ENCODE data around the gene IGFN1. TPM values are rescaled to one million over a fixed set of nuclear protein-coding genes. Genes with fewer than 3 reads are reported as not detected.

The IGFN1 gene
- total and polyA plus RNA-seq, 2 experiments from 2014 or later = not detected

DNA sequence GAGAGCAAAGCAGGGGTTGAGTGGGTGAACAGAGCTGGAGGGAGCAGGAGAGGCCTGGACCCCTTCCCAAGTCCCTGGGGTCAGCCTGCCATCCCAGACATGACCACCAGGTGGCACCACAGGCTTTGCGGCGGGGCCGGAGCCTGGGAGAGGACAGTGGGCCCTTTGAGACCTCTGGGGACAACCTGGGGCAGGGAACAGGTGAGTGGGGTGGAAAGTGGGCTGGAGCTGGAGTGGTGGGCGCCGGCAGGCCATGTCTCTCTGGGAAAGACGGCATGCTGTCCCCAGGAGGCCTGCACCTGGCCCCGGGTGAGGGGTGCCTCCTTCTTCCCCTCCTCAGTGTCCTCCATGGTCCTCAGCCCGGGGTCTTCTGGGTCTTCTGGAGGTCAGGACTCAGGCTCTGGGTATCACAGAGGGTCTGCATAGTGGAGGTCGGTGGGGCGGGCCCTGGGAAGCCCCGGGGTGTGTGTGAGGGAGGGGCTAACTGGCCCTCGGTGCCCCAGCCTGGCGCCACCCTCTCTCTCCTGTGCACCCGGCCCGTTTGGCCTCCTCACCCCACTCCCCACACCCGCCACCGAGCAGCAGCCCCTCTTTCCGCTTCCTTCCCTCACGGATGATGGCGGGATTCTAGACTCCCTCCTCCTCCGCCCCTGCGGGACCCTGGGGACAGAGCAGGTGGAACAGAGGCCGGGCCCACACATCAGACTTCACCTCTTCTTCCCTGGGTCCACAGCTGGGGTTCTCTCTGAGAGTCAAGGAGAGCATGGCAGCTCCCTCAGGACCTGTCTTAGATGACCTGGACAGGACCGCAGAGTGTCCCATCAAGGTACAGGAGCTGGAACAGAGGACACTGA is 64.2 kb downstream of the IGFN1 start:
- H4K20me1 ChIP-seq (replicated peaks; ENCODE audit: insufficient read depth) = no peaks in the 10 kb centered on the region
- Mint-ChIP-seq H3K27ac (no peak overlapping the region), H3K4me1 (peaks cover 2% of the 10 kb centered on the region; the same call in 2 of the 3 replicates), H3K4me3 (no peak overlapping the region), H3K36me3 (ENCODE audit: low read depth) (no peaks in the 10 kb centered on the region), H3K9me3 (peaks cover 3% of the 10 kb centered on the region; the same call in 2 of the 3 replicates), H3K27me3 (ENCODE audit: insufficient read depth, low read depth, poor library complexity) (peaks cover 4% of the 10 kb centered on the region)
- TF ChIP-seq, protein P1, sequence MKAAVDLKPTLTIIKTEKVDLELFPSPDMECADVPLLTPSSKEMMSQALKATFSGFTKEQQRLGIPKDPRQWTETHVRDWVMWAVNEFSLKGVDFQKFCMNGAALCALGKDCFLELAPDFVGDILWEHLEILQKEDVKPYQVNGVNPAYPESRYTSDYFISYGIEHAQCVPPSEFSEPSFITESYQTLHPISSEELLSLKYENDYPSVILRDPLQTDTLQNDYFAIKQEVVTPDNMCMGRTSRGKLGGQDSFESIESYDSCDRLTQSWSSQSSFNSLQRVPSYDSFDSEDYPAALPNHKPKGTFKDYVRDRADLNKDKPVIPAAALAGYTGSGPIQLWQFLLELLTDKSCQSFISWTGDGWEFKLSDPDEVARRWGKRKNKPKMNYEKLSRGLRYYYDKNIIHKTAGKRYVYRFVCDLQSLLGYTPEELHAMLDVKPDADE (IDR thresholded peaks at IDR 0.05) = no peak
- TF ChIP-seq REST (IDR thresholded peaks at IDR 0.05; ENCODE audit: unreplicated experiment) (no peak), CTCF (conservative IDR thresholded peaks at IDR 0.05; ENCODE audit: low read depth in 2 of 2) (peak; percentile 83 to 99), ZNF331 (CRISPR knock-in tag; IDR thresholded peaks at IDR 0.05; ENCODE audit: low read depth) (no peak), EZH2phosphoT487 (IDR thresholded peaks at IDR 0.05; ENCODE audit: unreplicated experiment) (no peak)
- H3K27me3 ChIP-seq (ENCODE audit: insufficient read depth) = no peaks in the 10 kb centered on the region
- H3K79me2 ChIP-seq (replicated peaks; ENCODE audit: insufficient read depth) = no peaks in the 10 kb centered on the region
- H3K4me3 ChIP-seq = no peak overlapping the region
- no peaks in the 10 kb centered on the region for H3F3A ChIP-seq (replicated peaks; ENCODE audit: low read depth)
- ATAC-seq (peak; percentile 91), DNase-seq (ENCODE audit: low spot score) (peak; percentile 71)
- H2AFZ ChIP-seq = peak overlapping the region; percentile 83; the same call in 1 of the 2 replicates
- H3K36me3 ChIP-seq (ENCODE audit: insufficient read depth) = no peaks in the 10 kb centered on the region
- H3K27ac ChIP-seq (ENCODE audit: low read depth) = no peak overlapping the region
- no peaks in the 10 kb centered on the region for H3K9me2 ChIP-seq (ENCODE audit: insufficient read depth)
- H3K4me1 ChIP-seq (ENCODE audit: insufficient read depth) = no peaks in the 10 kb centered on the region
- H3K4me2 ChIP-seq = no peak overlapping the region
